PC-9 (cell line): ENCODE measurements around the gene CDK2AP2. TPM values are rescaled to one million over a fixed set of nuclear protein-coding genes. Genes with fewer than 3 reads are reported as not detected.

ENCODE experiments used
- BruUV-seq: library from RNA; stranded (reverse); fragments of 400-500 nt; replicated peaks from 2 replicates; lab custom pipeline; 2021; lab: Mats Ljungman, UMichigan
- CTCF ChIA-PET: fragments of 300-600 bp; sonication (Branson Sonifier 250); formaldehyde crosslinking; loops from one replicate; lab custom pipeline; 2022; ENCODE audit warnings: antibody characterized with exemption; lab: Charles Lee
- POLR2A ChIA-PET: fragments of 300-600 bp; sonication (Branson Sonifier 250); formaldehyde crosslinking; loops from one replicate; lab custom pipeline; 2022; ENCODE audit warnings: antibody characterized with exemption; ENCODE audit not compliant: unreplicated experiment; lab: Charles Lee
- DNase-seq, 2 experiments: peaks; one replicate each; pipeline versions ENCODE4 v3.0.0 to v3.0.0-alpha.2; 2015 to 2022; ENCODE audit warnings: mixed read lengths in 1 of 2
- H2AFZ ChIP-seq: fragments of 200-600 bp; sonication (generic); 2 replicates; pipeline ENCODE4 v1.8.1; 2017; ENCODE audit warnings: antibody characterized with exemption
- H3F3A ChIP-seq: fragments of 200-600 bp; sonication (generic); 2 replicates; pipeline ENCODE4 v1.8.1; 2017; ENCODE audit warnings: antibody characterized with exemption, mild to moderate bottlenecking, low read depth; ENCODE audit not compliant: insufficient read depth
- H3K27ac ChIP-seq: fragments of 200-600 bp; sonication (generic); 2 replicates; pipeline ENCODE4 v1.6.1; 2016; ENCODE audit warnings: mixed run types
- H3K27me3 ChIP-seq: fragments of 200-600 bp; sonication (generic); 2 replicates; pipeline ENCODE4 v1.6.1; 2016; ENCODE audit warnings: low read depth, mixed run types; ENCODE audit not compliant: insufficient read depth
- H3K36me3 ChIP-seq: fragments of 200-600 bp; sonication (generic); 2 replicates; pipeline ENCODE4 v1.6.1; 2016; ENCODE audit warnings: low read depth, mixed run types
- H3K4me1 ChIP-seq: fragments of 200-600 bp; sonication (generic); replicated peaks from 2 replicates; pipeline ENCODE4 v1.6.1; 2016; ENCODE audit warnings: mixed run types; ENCODE audit not compliant: insufficient read depth
- H3K4me2 ChIP-seq: fragments of 200-600 bp; sonication (generic); 2 replicates; pipeline ENCODE4 v1.6.1; 2017; ENCODE audit warnings: mixed run types
- H3K4me3 ChIP-seq: fragments of 200-600 bp; sonication (generic); 2 replicates; pipeline ENCODE4 v1.6.1; 2016; ENCODE audit warnings: mixed run types
- H3K79me2 ChIP-seq: fragments of 200-600 bp; sonication (generic); 2 replicates; pipeline ENCODE4 v1.6.1; 2017; ENCODE audit warnings: low read depth, mixed run types
- H3K9me2 ChIP-seq: fragments of 200-600 bp; sonication (generic); 2 replicates; pipeline ENCODE4 v1.8.1; 2017; ENCODE audit warnings: mild to moderate bottlenecking; ENCODE audit not compliant: insufficient read depth
- H3K9me3 ChIP-seq: fragments of 200-600 bp; sonication (generic); 2 replicates; pipeline ENCODE4 v1.8.1; 2016; ENCODE audit warnings: low read depth; ENCODE audit not compliant: insufficient read depth
- H4K20me1 ChIP-seq: fragments of 200-600 bp; sonication (generic); 2 replicates; pipeline ENCODE4 v1.8.1; 2017; ENCODE audit not compliant: insufficient read depth
- EZH2 ChIP-seq: fragments of 200-600 bp; sonication (generic); IDR thresholded peaks from 2 replicates; pipeline ENCODE4 v1.8.0; 2017; ENCODE audit warnings: antibody characterized with exemption, low read depth
- intact Hi-C: fragments of 100-400 bp; cut with micrococcal nuclease; formaldehyde crosslinking; loops from one replicate; pipeline ENCODE4 v1.10.0; 2022; ENCODE audit not compliant: unreplicated experiment
- total RNA-seq: library from RNA; stranded (reverse); gene quantifications from 2 replicates; pipeline ENCODE4 v1.2.3, GENCODE V29; 2021
- TF ChIP-seq, protein P1 (sequence below): fragments of 200-600 bp; sonication (generic); conservative IDR thresholded peaks from 2 replicates; pipeline ENCODE4 v1.6.1; 2017; ENCODE audit warnings: mixed run types, antibody characterized with exemption, mild to moderate bottlenecking, moderate library complexity

The CDK2AP2 gene
- total RNA-seq, 1 experiment from 2014 or later, result 80.0 TPM

DNA sequence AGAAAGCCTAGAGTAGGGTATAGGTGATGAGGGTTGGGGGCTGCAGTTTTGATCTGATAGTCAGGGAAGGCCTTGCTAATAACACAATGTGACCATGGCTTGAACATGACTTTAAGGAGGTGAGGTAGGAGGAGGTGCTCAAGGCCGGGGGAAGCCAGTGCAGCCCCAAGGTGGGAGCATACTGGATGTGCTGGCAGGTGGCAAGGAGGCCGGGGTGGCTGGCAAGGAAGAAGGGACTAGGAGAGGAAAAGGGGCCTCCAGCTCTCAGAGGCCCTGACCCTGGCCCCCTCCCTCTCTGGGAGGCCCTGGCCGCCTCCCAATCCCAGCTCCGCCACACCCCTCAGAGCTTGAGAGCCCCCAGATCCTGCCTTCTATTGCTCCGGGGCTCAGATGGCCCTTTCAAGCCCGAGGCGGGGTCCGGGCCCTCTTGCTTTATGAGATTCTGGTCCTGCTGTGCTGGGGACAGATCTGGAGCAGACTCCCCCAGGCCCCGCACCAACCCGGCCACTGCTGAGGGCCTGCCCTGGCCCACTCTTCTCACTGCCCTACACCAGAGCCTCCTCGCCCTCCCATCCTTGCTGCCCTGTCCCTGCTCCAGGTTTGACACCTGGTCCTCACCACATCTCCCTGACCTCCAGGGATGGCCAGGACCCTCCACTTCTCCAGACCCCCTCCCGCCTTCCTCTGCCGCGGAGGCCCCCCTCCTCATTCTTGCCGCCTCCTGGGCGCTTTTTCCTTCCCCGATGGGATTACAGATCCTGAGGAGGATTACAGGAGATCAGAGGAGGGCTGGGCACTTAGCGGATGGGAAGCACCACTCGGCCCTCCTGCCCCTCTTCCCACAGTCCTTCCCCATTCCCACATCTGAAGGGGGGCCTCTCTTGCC, 4.6 kb downstream of the CDK2AP2 start:
- Histone ChIP-seq H3K9me2 (no peaks in the 10 kb centered on the region), H3F3A (peaks cover 47% of the 10 kb centered on the region), H3K36me3 (peaks cover 7% of the 10 kb centered on the region; the same call in 1 of the 2 replicates), H2AFZ (no peak overlapping the region), H3K4me3 (peak overlapping the region; percentile 97), H3K27me3 (no peaks in the 10 kb centered on the region), H3K27ac (no peak overlapping the region), H3K79me2 (peaks cover 33% of the 10 kb centered on the region), H3K4me2 (peak overlapping the region; percentile 97), H3K4me1 (peaks cover 32% of the 10 kb centered on the region), H4K20me1 (peaks cover 3% of the 10 kb centered on the region; the same call in 1 of the 2 replicates), H3K9me3 (no peaks in the 10 kb centered on the region)
- CTCF ChIA-PET, result no interaction called here
- TF ChIP-seq, protein P1, sequence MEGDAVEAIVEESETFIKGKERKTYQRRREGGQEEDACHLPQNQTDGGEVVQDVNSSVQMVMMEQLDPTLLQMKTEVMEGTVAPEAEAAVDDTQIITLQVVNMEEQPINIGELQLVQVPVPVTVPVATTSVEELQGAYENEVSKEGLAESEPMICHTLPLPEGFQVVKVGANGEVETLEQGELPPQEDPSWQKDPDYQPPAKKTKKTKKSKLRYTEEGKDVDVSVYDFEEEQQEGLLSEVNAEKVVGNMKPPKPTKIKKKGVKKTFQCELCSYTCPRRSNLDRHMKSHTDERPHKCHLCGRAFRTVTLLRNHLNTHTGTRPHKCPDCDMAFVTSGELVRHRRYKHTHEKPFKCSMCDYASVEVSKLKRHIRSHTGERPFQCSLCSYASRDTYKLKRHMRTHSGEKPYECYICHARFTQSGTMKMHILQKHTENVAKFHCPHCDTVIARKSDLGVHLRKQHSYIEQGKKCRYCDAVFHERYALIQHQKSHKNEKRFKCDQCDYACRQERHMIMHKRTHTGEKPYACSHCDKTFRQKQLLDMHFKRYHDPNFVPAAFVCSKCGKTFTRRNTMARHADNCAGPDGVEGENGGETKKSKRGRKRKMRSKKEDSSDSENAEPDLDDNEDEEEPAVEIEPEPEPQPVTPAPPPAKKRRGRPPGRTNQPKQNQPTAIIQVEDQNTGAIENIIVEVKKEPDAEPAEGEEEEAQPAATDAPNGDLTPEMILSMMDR, result no peak
- TF ChIP-seq EZH2, result no peak
- DNase-seq, result no peak
- no TSS peak for BruUV-seq
- intact Hi-C loops, result no loop called here
- POLR2A ChIA-PET, result no interaction called here

DNA sequence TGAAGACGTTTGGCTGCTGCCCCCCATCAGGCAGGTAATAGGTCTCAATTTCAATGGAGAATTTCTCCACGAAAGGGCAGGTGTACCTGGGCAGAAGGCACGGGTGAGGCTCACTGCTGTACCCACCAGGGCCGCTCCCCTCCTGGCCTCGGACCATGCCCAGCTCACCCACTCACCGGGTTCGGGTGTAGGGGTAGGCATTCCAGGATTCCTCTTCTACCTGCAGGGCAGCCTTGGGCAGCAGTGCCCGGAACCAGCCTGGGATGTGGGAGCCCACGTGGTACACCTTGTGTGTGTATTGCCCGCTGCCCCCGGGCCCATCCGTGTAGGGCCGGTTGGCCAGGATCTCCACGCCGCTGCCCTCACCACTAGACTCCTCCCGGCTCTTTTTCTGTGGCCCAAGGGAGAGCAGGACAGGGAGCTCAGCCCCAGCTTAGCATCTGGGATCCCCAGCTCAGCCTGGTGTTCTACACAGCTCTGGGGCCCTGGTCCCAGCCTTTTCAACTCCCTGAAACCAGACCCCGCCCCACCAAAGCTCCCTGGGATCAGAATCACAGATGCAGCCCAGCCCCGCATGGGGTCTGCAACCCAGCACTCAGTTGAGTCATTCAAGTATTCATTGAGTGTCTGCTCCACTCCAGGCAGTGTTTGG, 5.5 kb downstream of the CDK2AP2 start:
- H3K4me1 ChIP-seq, result peaks cover 31% of the 10 kb centered on the region
- ChIA-PET POLR2A (no interaction called here), CTCF (no interaction called here)
- peaks cover 42% of the 10 kb centered on the region for H3F3A ChIP-seq
- BruUV-seq, result no TSS peak
- peaks cover 3% of the 10 kb centered on the region; the same call in 1 of the 2 replicates for H4K20me1 ChIP-seq
- H3K79me2 ChIP-seq, result peaks cover 32% of the 10 kb centered on the region
- H3K9me2 ChIP-seq, result no peaks in the 10 kb centered on the region
- no peak for DNase-seq
- no peak overlapping the region for H3K27ac ChIP-seq
- H3K27me3 ChIP-seq, result no peaks in the 10 kb centered on the region
- intact Hi-C loops, result no loop called here
- no peak for TF ChIP-seq EZH2
- TF ChIP-seq, protein P1, result no peak
- H3K36me3 ChIP-seq, result peaks cover 7% of the 10 kb centered on the region; the same call in 1 of the 2 replicates
- H3K4me3 ChIP-seq, result no peak overlapping the region; the same call in 1 of the 2 replicates
- H3K9me3 ChIP-seq, result no peaks in the 10 kb centered on the region
- no peak overlapping the region for H2AFZ ChIP-seq
- no peak overlapping the region for H3K4me2 ChIP-seq

DNA sequence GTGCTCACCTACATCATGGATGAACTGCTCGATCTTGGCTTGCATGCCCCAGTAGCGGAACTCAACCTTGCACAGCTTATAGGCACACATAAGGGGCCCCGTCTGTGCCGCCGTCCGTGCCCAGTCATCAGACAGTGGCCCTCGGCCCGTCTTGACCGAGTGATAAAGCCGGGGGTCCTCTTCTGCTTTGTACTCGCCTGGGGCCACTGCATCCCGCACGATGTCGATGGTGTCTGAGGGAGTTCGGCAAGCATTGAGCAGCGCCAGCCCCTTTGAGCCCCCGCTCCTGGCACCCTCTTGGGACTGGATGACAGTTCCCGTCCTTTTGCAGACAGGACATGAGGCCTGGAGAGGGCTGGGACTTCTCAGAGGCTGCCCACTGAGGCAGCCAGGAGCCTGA, 6.1 kb downstream of the CDK2AP2 start:
- H3K9me2 ChIP-seq, result no peaks in the 10 kb centered on the region
- H3K36me3 ChIP-seq, result peaks cover 7% of the 10 kb centered on the region; the same call in 1 of the 2 replicates
- H3K4me3 ChIP-seq, result no peak overlapping the region
- no peak overlapping the region for H3K27ac ChIP-seq
- peaks cover 2% of the 10 kb centered on the region; the same call in 1 of the 2 replicates for H4K20me1 ChIP-seq
- H3K9me3 ChIP-seq, result no peaks in the 10 kb centered on the region
- intact Hi-C loops, result no loop called here
- DNase-seq, result no peak
- no peaks in the 10 kb centered on the region for H3K27me3 ChIP-seq
- no peak overlapping the region for H2AFZ ChIP-seq
- TF ChIP-seq, protein P1, result no peak
- no peak for TF ChIP-seq EZH2
- BruUV-seq, result no TSS peak
- ChIA-PET CTCF (no interaction called here), POLR2A (no interaction called here)
- peaks cover 36% of the 10 kb centered on the region for H3F3A ChIP-seq
- H3K79me2 ChIP-seq, result peaks cover 26% of the 10 kb centered on the region
- H3K4me2 ChIP-seq, result no peak overlapping the region
- peaks cover 25% of the 10 kb centered on the region for H3K4me1 ChIP-seq
